NB4 (cell line): ENCODE data around the gene ATP6V1G1.

Experiments used
- MYC ChIP-seq: IDR thresholded peaks from 2 replicates; pipeline ENCODE4 v1.6.1; 2011; ENCODE audit warnings: low read depth, low read length
- POLR2A ChIP-seq: IDR thresholded peaks from 2 replicates; pipeline ENCODE4 v1.6.1; 2011; ENCODE audit warnings: mild to moderate bottlenecking; ENCODE audit not compliant: insufficient read length; ENCODE audit errors: extremely low read depth
- TF ChIP-seq, protein P1 (sequence below): IDR thresholded peaks from one replicate; pipeline ENCODE4 v1.5.1; 2012; ENCODE audit warnings: low read depth, low read length
- TF ChIP-seq, protein P2 (sequence below): IDR thresholded peaks from 2 replicates; pipeline ENCODE4 v1.6.1; 2011; ENCODE audit warnings: low read depth, low read length

DNA sequence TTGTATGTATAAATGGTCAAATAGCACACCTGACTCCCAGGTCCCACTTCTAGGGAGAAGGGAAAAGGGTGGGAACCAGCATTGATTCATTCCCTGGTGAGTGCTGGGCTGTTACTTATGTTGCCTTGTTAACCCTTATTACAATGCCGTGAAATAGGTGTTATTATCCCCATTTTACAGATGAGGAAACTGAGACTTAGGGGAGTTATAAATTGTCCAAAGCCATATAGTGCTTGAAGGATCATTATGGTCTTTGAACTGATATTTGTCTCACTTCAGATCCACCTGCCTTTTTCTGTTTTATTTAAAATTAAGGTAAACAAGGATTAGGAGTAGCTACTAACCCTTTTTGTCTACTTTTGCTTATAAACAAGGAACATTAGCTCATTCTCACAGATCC, 40.0 kb downstream of the ATP6V1G1 start:
- TF ChIP-seq, protein P1, sequence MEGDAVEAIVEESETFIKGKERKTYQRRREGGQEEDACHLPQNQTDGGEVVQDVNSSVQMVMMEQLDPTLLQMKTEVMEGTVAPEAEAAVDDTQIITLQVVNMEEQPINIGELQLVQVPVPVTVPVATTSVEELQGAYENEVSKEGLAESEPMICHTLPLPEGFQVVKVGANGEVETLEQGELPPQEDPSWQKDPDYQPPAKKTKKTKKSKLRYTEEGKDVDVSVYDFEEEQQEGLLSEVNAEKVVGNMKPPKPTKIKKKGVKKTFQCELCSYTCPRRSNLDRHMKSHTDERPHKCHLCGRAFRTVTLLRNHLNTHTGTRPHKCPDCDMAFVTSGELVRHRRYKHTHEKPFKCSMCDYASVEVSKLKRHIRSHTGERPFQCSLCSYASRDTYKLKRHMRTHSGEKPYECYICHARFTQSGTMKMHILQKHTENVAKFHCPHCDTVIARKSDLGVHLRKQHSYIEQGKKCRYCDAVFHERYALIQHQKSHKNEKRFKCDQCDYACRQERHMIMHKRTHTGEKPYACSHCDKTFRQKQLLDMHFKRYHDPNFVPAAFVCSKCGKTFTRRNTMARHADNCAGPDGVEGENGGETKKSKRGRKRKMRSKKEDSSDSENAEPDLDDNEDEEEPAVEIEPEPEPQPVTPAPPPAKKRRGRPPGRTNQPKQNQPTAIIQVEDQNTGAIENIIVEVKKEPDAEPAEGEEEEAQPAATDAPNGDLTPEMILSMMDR, result no peak
- TF ChIP-seq POLR2A (no peak), MYC (no peak)
- TF ChIP-seq, protein P2, sequence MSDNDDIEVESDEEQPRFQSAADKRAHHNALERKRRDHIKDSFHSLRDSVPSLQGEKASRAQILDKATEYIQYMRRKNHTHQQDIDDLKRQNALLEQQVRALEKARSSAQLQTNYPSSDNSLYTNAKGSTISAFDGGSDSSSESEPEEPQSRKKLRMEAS, result no peak
